ENCODE measurements around the gene FGR.

The FGR gene

DNA sequence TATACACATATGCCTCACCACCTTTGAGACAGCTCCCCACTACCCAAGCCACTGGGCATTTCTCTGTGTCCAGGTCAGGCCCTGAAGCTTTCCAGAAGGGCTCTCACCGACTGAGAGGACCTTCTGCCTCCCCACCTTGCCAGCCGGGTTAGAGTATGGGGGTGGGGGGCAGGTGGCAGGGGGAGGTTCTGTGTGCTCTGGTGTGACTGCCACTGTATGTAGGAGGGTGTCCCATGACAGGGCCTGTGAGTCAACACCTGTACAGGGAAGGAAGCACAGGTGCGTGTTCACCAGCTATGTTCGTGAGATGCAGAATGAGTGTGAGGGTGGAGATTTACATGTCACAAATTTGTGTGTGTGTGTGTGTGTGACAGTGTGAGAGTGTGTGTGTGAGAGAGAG lies 38.0 kb downstream of the FGR start:
- peak in 6 of 42 donors; percentile 30 to 67 (median 54) for DNase-seq
- intact Hi-C loops (cut with DNase I) = loop anchor here (5.0 kb wide), 1 partner anchor 185 kb away; no protein-coding TSS in a partner anchor

DNA sequence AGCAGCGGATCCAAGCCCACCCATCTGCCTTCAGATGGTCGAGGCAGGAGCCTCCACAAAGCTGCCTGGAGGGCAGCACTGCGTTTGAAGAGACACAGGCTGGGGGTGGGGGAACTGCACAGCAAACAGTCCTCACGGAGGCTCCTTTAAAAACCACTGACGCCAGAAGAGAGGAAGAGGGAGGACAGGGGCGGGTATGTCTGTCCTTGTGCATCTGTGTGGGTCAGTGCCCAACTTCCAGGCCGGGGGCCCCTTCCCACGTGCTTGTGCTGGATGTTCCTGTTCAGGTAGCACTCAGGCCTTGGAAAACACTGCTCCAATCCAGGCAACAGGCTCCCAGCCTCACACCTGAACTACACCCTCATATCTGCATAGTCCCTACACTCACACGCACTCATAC lies 38.7 kb downstream of the FGR start:
- intact Hi-C loops (cut with DNase I) = loop anchor here (5.0 kb wide), 1 partner anchor 184 kb away; no protein-coding TSS in a partner anchor
- no peak for DNase-seq

DNA sequence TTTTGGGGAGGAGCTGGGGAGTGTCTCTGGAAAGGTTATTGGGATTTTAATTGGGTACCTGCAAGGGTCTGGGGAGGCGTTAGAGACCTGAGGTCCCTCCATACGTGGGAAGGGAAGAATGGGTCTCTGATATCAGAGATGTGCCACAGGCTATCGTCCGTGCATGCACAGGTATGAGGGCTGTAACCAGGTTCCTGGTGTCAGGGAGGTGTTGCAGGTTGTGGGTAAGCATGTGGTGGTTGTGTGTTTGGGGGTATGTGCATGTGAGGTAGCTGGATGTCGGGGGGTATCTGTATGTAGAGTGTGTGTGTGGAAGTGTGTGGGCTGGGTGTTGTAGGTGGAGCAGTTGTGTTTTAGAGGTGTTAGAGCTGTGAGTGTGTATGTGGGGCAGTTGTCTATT lies 39.4 kb downstream of the FGR start:
- no peak for DNase-seq
- intact Hi-C loops (cut with DNase I) = loop anchor here (5.0 kb wide), 1 partner anchor 183 kb away; no protein-coding TSS in a partner anchor

DNA sequence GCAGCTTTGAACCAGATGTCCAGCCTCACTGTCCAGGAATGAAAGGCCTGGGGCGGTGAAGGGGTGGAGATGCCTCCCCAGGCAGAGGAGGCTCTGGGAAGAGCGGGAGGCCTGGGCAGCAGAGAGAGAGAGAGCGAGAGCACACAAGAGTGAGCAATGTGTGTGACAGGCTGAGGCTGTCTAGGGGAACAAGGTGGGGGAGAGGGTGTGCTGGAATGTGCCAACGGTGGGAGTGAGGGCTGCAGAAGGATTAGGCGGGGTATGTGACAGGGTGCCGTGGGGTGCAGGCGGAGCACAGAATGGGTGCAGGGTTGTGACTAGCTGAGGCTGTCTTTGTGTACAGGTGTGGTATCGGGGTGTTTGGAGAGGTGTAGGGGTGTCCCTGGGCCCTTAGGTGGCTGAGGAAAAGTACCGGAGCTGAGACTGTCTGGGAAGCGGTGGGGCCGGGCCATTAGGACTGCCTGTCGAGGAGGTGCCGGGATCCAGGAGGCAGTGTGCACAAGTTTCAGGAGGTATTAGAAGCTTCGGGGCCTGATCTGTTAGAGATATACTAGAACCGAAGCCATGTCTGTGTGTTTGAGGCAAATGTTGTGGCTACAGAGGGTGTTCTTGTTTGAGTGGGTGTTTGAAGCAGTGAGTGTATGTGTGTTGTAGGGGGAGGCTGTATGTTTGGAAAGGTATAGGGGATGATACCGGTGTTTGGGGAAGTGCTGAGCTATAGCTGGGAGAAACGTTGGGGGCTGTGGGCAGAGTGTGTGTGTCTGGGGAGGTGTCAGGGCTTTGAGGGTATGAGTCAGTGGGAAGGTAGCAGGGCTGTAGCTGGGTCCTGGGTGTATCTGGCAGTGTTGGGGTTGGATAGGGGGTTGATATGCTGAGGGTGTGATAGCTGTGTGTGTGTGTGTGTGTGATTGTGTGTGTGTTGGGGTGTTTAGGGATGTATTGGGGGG lies 40.1 kb downstream of the FGR start:
- DNase-seq = peak in 36 of 42 donors; percentile 34 to 89 (median 68)
- intact Hi-C loops (cut with DNase I) = loop anchor here (5.0 kb wide), 1 partner anchor 183 kb away; no protein-coding TSS in a partner anchor

DNA sequence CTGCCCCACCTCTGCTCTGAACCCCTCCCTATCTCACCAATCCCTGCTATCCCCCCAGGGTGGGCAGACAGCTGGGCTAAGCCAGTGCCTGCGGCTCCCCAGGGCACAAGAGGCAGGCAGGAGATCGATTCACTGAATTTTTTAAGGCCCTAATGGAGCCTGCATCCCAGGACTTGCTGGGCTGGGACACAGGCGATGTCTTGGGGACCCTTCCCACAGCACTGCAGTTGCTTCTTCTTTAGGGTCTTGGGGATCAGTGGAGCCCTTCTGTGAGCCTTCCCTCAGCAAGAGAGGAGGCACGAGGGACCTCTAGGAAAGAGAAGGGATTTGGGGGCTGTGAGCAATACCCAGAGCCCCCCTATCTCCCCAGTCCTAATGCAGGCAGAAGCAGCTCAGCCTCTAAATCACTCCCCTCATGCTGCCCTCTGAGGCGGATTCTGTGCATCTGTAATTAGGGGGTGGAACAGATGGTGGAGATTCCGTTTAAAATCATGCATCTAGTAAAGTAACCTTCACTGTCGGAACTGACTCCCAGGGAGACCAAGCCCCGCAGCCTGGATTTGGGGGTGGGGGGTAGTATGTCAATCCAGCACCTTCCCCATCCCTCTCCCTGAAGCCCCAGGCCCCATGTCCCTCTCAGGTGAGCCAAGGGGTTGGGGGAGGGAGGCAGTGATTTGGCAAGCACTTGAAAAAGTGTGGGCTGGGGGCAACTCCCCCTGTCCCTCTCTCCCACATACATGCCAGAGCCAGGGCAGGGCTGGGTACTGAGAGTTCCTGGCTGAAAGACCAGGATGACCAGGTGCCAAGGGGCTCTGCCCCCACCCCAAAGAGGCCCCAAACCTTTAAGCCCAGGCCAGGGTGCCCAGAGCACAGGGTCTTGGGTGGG lies 41.1 kb downstream of the FGR start:
- intact Hi-C loops (cut with DNase I) = no loop called here
- DNase-seq = no peak

DNA sequence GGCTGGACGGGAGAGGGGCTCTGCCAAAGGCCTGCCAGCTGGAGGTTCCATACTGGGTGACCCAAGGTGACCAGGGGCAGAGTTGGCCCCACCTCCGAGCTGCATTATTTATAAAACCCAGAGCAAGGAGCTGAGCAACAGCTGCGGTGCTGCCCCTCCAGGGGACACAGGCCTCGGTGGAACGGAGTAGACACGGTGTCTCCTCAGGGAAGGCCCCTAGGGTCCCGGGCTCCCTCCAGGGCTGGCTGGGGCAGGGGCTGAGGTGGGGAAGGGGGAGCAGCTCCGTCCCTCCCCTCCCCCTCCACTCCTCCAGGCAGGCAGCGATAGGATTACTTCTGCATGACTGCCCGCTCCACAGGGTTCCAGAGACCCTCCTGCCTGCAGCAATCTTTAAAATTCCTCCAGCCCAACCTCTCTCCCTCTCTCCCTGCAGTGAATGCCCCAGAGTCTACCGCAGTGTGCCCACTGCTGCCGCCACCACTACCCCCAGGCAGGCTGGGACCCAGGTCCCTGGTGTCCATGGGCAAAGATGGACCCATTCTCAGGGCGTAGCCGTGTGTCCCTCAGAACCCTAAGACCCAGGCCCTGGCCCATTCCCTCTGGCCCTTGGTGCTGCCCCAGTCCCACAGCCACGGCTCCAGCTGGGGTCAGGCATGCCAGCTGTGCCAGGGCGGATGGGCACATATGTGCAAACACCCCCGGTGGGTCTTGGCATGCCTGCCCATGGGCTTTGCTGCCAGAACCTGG lies 41.9 kb downstream of the FGR start:
- DNase-seq = no peak

DNA sequence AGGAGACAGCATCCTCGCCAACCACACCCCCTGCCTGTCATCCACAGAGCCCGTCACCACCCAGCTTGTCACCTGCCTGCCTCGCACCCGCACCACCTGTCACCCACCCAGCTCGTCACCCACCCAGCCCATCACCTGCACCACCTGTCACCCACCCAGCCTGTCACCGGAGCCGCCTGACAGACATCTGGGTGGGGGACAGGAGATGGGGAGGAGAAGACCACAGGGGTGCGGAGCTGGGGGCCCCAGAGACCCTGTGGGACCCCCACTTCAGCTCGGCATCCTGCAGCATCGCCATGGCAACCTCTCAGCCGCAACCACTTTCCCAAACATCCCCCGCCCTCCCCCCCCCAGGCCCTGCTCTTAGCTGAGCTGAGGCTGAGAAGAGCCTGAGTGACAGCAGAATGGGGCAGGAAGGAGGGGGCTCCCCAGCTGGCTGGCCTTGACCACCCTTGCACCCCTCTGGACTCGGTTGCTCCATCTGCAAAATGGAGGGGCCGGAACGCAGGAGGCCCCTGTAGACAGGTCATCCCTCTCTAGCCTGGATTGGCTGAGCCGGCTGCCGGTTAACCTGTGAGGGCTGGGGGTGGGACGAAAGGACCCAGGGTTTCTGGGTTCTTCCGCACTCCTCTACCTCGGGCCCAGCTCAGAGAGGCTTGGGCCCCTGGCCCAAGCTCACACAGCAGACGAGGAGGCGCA lies 42.6 kb downstream of the FGR start:
- intact Hi-C loops (cut with DNase I) = no loop called here
- peak in 33 of 42 donors; percentile 42 to 87 (median 65) for DNase-seq

More for the DNA sequence above, 41.9 kb downstream of the FGR start:
- intact Hi-C loops (cut with DNase I) = no loop called here

DNA sequence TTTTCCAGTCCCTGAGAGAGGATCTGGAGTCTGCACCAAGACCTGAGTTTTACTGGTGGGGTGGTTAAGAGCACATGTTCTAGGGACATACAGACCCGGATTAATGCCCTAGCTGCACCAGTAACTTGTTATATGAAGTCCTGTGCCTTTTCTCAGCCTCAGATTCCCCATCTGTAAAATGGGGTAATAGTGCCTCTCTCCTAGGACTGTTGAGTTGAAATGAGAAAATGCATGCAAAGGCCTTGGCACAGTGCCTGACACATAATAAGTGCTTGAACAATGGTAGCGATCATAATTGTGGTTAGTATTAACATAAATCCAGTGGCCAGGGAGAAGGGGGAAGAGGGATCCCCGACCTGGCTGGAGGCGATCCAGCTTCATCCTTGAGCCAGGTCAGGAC lies 43.4 kb downstream of the FGR start:
- intact Hi-C loops (cut with DNase I) = no loop called here

DNA sequence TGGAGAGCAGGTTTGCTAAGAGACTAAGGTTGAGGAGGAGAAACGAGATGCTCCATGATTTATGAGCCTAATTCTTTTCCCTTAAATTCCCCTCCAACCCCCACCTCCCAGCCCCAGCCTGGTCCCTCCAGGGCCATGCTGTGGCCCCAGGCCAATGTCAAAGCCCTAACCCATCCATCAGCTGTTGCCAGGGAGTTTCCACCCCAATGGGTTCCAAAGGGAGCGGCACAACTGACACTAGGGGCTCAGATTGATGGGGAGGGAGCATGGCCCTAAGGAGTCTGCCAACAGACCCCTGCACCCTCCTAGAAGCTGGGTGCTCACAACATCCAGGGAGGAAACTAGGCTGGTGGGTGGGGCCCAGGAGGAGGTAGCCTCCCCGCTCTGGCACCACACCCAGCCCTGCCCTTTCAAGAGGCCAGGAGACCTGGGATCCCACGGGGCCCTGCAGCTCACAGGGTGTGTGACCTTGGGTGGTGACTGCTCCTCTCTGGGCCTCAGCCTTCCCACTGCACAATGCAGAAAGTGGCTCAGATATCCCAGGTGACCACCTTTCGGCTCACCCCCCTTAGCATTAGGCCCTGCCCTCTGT lies 44.0 kb downstream of the FGR start:
- DNase-seq = no peak

More for the DNA sequence above, 43.4 kb downstream of the FGR start:
- DNase-seq = peak in 1 of 42 donors; percentile 17

DNA sequence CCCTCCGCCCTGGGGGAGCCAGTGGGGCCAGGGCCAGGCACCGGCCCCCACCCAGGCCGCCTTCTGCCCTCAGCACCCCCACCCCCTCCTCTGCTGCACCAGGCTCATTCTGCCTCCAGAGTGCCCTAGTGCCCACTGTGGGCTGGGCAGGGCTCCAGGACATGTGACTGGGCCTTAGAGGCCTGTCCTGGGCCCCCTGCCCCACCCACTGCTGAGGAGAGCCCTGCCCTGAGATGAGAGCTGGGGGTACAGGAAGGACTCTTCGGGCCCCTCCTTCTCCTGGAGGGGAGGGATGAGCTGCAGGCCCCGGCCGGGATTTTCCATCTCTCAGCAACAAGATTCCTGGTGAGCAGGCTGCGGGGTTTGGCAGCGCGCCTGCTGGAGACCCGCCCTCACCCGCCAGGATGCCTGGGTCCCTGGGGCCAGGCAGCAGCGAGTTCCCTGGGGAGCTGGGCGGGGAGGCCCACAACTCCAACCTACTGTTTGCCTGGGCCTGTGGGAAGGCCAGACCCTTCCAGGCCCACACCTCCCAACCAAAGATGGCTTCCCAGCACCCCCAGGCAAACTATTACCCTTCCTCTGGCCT lies 45.1 kb downstream of the FGR start:
- peak in 18 of 42 donors; percentile 31 to 70 (median 58) for DNase-seq
- intact Hi-C loops (cut with DNase I) = no loop called here

More for the DNA sequence above, 44.0 kb downstream of the FGR start:
- intact Hi-C loops (cut with DNase I) = no loop called here

DNA sequence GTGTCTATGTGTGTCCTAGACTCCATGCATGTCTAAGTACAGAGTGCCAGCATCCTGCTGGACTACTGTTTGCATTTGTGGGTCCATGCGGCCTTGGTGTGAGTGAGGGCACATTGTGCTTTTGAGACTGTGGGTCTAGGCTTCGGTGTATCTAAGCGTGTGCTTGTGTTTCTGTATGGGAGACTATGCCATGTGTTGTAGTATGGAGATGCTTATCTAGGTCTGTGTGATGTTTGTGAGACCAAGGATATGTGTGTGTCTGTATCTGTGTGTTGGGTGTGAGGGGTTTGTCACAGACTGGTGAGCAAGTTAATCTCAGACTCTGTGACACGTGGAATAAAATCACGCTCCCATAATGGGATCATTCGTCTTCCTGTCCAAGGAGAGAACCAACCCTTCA lies 45.5 kb downstream of the FGR start:
- DNase-seq = no peak
- intact Hi-C loops (cut with DNase I) = no loop called here

DNA sequence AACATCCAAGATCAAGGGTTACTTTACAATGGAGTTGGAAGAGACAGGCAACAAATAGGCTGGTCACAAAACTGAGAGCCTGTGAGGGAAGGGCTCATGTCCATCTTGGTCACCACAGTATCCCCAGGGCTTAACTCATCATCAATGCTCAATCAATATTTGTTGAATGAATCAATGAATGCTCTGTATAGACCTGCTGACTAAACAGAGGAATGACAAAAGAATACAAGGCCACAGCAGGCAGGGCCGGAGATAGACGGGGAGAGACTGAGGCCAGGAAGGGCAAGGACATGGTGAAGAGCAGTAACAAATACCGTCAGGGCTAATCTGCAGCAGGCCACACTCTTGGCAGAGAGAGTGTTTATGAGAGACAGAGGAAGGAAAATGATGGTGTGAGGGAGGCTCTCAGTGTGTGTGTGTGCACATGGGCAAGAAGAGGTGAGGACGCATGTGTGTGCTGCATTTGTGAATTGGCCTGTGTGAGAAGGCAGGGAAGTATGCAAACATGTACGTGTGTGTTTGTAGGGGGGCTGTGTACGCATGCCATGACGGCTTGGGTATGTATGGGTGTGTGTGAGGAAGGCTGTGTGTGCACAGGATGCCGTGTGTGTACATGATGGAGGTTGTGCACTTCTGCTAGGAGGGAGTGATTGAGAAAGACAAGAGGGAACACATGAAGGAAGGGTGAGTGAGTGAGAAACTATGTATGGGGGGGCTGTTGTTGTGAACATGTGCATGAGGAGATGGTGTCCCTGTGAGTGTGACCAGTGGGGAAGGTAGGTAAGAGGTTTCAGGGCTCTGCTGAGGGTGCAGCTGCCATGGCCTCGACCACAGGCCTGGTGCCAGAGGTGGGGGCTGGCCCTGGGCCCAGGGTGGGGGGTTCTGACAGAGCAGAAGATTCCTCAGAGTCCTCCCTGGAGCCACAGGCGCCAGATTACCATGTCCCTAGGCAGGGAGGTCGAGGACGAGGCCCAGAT lies 46.4 kb downstream of the FGR start:
- intact Hi-C loops (cut with DNase I) = no loop called here
- DNase-seq = peak in 1 of 42 donors; percentile 31

DNA sequence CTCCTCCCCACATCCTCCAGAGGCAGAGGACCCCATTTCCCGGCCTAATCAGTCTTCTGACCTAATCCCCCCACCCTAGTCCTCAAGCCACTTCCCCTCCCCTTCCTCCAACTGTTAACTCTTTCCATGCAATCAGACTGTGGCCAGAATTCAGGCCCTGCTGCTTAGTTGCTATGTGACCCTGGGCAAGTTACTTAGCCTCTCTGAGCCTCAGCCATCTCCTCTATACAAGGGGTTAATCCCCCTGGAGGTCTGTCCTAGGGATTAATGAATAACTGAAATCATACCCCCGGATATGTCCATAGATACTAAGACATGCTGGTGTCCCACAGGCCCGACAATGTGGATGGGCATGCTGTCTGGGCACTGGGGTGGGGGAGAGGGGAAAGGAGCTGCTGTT lies 49.3 kb downstream of the FGR start:
- DNase-seq = no peak

DNA sequence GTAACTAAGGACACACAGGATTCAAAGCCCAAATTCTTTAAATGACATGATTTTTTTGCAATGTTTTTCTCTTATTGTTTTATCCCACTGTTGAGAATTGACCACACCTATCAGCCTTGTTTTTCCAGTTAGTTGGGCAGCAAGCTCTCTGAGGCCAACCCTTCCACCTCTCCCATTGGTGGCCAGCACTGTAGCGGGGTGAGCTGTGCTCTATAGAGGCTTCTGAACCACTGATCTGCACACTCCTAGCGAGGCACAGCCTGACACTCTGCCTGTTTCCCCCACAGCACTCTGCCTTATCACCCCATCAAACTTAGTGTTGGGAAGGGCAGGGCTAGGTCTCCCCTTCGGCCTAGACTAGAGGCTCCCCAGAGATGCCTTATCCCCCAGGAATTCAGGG lies 50.5 kb downstream of the FGR start:
- intact Hi-C loops (cut with DNase I) = no loop called here
- no peak for DNase-seq

More for the DNA sequence above, 49.3 kb downstream of the FGR start:
- intact Hi-C loops (cut with DNase I) = no loop called here

DNA sequence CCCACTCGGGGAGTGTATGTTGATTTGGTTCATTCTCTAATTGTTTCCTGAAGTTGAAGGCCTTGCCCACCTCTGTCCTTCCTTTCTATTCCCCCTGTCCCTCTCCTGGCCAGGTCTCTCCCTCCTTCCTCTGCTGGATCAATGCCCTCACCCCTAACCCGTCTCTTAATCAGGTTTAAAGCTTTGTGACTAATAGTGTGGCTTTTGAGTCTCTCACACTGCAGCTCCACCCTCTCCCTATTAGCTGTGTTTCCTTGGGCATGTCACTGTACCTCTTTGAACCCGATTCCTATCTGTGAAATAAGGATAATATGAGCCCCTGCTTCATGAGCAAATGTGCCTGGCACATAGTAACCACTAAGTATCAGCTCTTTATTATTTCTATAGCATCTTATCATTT lies 51.5 kb downstream of the FGR start:
- no peak for DNase-seq
- intact Hi-C loops (cut with DNase I) = no loop called here

DNA sequence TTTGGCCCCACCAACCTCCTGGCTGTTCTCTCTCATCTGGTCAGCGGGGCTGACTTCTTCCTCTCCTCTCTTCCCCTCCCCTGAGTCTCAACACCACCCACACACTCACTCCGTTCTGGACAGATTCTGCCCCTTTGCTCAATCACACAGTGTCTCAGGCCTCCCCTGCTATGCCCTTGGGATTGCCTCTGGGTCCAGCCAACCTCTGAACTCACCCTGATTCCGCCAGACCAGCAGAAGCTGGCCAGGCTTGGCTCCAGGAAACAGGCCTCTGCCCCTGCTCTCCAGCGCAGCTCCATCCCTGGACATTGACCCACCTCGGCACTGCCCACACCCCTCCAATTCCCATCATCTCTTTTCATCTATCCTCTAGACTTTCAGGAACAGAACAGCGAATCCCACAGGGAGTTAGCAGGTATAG lies 53.2 kb downstream of the FGR start:
- no peak for DNase-seq
- intact Hi-C loops (cut with DNase I) = no loop called here

Measured in head of caudate nucleus (tissue), 42 donors.